SK-N-SH treated with all-trans-retinoic acid at 6 μM for 48 hours (cell line): ENCODE data around the gene FCRLB.

Experiments used
- ATAC-seq: fragments of 200-7000 bp; cut with Tn5 transposase; 3 replicates; pipeline ENCODE4 v1.9.1; 2020; ENCODE audit warnings: mild to moderate bottlenecking, moderate library complexity
- ARNTL ChIP-seq: fragments of 450-650 bp; formaldehyde crosslinking; IDR thresholded peaks from 2 replicates; pipeline ENCODE4 v1.5.0; 2020; ENCODE audit warnings: low read depth, mild to moderate bottlenecking, moderate library complexity, borderline replicate concordance
- BACH2 ChIP-seq: fragments of 250-450 bp; sonication (Bioruptor Pico); IDR thresholded peaks from 2 replicates; pipeline ENCODE4 v1.9.0; 2021; ENCODE audit warnings: mild to moderate bottlenecking, borderline replicate concordance
- CSDC2 ChIP-seq: fragments of 250-450 bp; sonication (Bioruptor Pico); IDR thresholded peaks from 2 replicates; pipeline ENCODE4 v1.5.0; 2020; ENCODE audit warnings: mild to moderate bottlenecking, moderate library complexity
- ESRRG ChIP-seq: fragments of 250-450 bp; sonication (Bioruptor Pico); IDR thresholded peaks from 2 replicates; pipeline ENCODE4 v1.6.1; 2021; ENCODE audit warnings: mild to moderate bottlenecking
- GLIS3 ChIP-seq: fragments of 250-450 bp; sonication (Bioruptor Pico); IDR thresholded peaks from 2 replicates; pipeline ENCODE4 v1.5.0; 2020; ENCODE audit warnings: mild to moderate bottlenecking, moderate library complexity
- ISL1 ChIP-seq: fragments of 250-450 bp; sonication (Bioruptor Pico); IDR thresholded peaks from 2 replicates; pipeline ENCODE4 v2.1.2; 2022; ENCODE audit warnings: mild to moderate bottlenecking, moderate library complexity
- OSR1 ChIP-seq: fragments of 250-450 bp; sonication (Bioruptor Pico); IDR thresholded peaks from 2 replicates; pipeline ENCODE4 v1.8.0; 2022; ENCODE audit warnings: moderate library complexity, mild to moderate bottlenecking, inconsistent platforms
- PATZ1 ChIP-seq: fragments of 250-450 bp; sonication (Bioruptor Pico); IDR thresholded peaks from 2 replicates; pipeline ENCODE4 v1.8.0; 2020; ENCODE audit warnings: mild to moderate bottlenecking, moderate library complexity, borderline replicate concordance
- POU6F1 ChIP-seq: fragments of 250-450 bp; sonication (Bioruptor Pico); IDR thresholded peaks from 2 replicates; pipeline ENCODE4 v1.8.0; 2021; ENCODE audit warnings: low read depth, mild to moderate bottlenecking, moderate library complexity, borderline replicate concordance
- PPARA ChIP-seq: fragments of 250-450 bp; sonication (Bioruptor Pico); IDR thresholded peaks from 2 replicates; pipeline ENCODE4 v1.5.0; 2020; ENCODE audit warnings: mild to moderate bottlenecking, borderline replicate concordance
- RARB ChIP-seq: fragments of 250-450 bp; sonication (Bioruptor Pico); IDR thresholded peaks from 2 replicates; pipeline ENCODE4 v1.8.0; 2021; ENCODE audit warnings: mild to moderate bottlenecking, moderate library complexity
- TCF4 ChIP-seq: fragments of 250-450 bp; sonication (Bioruptor Pico); IDR thresholded peaks from 2 replicates; pipeline ENCODE4 v1.8.0; 2021; ENCODE audit warnings: mild to moderate bottlenecking, moderate library complexity, borderline replicate concordance
- TOX ChIP-seq: fragments of 250-450 bp; sonication (Bioruptor Pico); IDR thresholded peaks from 2 replicates; pipeline ENCODE4 v1.8.0; 2021; ENCODE audit warnings: mild to moderate bottlenecking, moderate library complexity, borderline replicate concordance
- ZC3H10 ChIP-seq: fragments of 250-450 bp; sonication (Bioruptor Pico); IDR thresholded peaks from 2 replicates; pipeline ENCODE4 v1.5.1; 2021; ENCODE audit warnings: mild to moderate bottlenecking, moderate library complexity
- ZFP3 ChIP-seq: fragments of 250-450 bp; sonication (Bioruptor Pico); IDR thresholded peaks from 2 replicates; pipeline ENCODE4 v1.5.0; 2020; ENCODE audit warnings: mild to moderate bottlenecking, moderate library complexity
- ZFP30 ChIP-seq: fragments of 450-650 bp; formaldehyde crosslinking; IDR thresholded peaks from 2 replicates; pipeline ENCODE4 v1.5.0; 2022; ENCODE audit warnings: mild to moderate bottlenecking, moderate library complexity
- ZNF565 ChIP-seq: fragments of 450-650 bp; formaldehyde crosslinking; conservative IDR thresholded peaks from 2 replicates; pipeline ENCODE4 v1.5.0; 2020; ENCODE audit warnings: low read depth, mild to moderate bottlenecking, moderate library complexity
- ZNF70 ChIP-seq: fragments of 450-650 bp; formaldehyde crosslinking; IDR thresholded peaks from 2 replicates; pipeline ENCODE4 v1.5.0; 2020; ENCODE audit warnings: mild to moderate bottlenecking, moderate library complexity
- ZNF8 ChIP-seq: fragments of 450-650 bp; formaldehyde crosslinking; IDR thresholded peaks from 2 replicates; pipeline ENCODE4 v1.5.0; 2020; ENCODE audit warnings: mild to moderate bottlenecking, moderate library complexity
- TF ChIP-seq, protein P1 (sequence below): fragments of 250-450 bp; sonication (Bioruptor Pico); IDR thresholded peaks from 2 replicates; pipeline ENCODE4 v1.5.0; 2020; ENCODE audit warnings: mild to moderate bottlenecking, moderate library complexity

The FCRLB gene

DNA sequence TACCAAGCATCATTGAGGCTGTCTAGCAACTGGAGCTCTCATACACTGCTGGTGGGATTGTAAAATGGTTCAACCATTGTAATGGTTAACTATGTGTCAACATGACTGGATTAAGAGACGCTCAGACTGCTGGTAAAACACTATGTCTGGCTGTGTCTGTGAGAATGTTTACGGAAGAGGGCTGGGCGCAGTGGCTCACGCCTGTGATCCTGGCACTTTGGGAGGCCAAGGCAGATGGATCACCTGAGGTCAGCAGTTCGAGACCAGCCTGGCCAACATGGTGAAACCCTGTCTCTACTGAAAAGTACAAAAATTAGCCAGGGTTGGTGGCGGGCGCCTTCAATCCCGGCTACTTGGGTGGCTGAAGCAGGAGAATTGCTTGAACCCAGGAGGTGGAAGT, 19.1 kb upstream of the FCRLB start (continued):
- TF ChIP-seq POU6F1 (CRISPR knock-in tag) = no peak
- TF ChIP-seq ZNF8 (CRISPR knock-in tag) = no peak
- no peak for TF ChIP-seq RARB (CRISPR knock-in tag)
- no peak for TF ChIP-seq PPARA (CRISPR knock-in tag)
- no peak for TF ChIP-seq CSDC2 (CRISPR knock-in tag)
- no peak for TF ChIP-seq TCF4 (CRISPR knock-in tag)
- TF ChIP-seq OSR1 (CRISPR knock-in tag) = no peak
- TF ChIP-seq, all 23 proteins: peak for 0

DNA sequence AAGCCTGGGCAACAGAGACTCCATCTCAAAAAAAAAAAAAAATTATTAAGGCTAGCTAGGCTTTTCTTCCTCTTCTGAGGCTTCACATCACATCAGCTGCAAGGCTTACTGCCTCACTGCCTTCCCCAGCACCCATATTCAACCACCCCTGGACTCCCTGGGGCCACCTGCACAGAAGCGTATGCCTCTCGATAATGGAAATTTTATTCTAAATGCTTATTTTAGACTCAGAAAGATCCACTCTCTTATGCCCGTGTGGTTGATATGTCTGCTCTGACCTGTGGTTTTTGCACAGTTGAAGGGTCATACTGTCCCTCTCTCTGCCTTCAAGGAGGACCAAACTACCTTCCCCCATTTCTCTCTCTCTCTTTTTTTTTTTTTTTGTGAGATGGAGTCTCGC, 15.8 kb upstream of the FCRLB start:
- ATAC-seq = no peak
- TF ChIP-seq PATZ1 (no peak), ZFP3 (no peak), TOX (CRISPR knock-in tag) (no peak), BACH2 (CRISPR knock-in tag) (no peak), ESRRG (CRISPR knock-in tag) (no peak), ZFP30 (CRISPR knock-in tag) (no peak), ARNTL (CRISPR knock-in tag) (no peak), ZNF565 (CRISPR knock-in tag) (no peak), CSDC2 (CRISPR knock-in tag) (no peak), TCF4 (CRISPR knock-in tag) (no peak), ZNF70 (CRISPR knock-in tag) (no peak), PPARA (CRISPR knock-in tag) (no peak), ISL1 (CRISPR knock-in tag) (no peak)

DNA sequence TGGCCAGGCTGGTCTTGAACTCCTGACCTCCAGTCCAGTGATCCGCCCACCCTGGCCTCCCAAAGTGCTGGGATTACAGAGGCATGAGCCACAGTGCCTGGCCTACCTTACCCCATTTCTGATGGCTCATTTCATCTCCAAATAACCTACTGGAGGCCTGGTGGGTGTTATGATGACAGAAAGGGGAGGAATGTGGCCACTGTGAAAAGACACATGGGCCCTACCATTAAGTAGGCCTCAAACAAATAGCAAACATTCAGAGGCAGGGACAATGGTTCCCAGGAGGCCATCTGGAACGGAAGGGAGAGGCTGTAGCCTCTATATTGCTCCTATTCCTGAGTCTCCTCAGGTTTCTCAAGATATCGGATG, 15.2 kb upstream of the FCRLB start:
- no peak for TF ChIP-seq ZNF70 (CRISPR knock-in tag)
- no peak for TF ChIP-seq ZC3H10 (CRISPR knock-in tag)
- peak; percentile 65; the same call in 1 of the 2 replicates for TF ChIP-seq OSR1 (CRISPR knock-in tag)
- no peak for TF ChIP-seq TCF4 (CRISPR knock-in tag)
- TF ChIP-seq GLIS3 (CRISPR knock-in tag) = no peak
- no peak for TF ChIP-seq TOX (CRISPR knock-in tag)
- no peak for TF ChIP-seq ZNF8 (CRISPR knock-in tag)
- TF ChIP-seq, protein P1, sequence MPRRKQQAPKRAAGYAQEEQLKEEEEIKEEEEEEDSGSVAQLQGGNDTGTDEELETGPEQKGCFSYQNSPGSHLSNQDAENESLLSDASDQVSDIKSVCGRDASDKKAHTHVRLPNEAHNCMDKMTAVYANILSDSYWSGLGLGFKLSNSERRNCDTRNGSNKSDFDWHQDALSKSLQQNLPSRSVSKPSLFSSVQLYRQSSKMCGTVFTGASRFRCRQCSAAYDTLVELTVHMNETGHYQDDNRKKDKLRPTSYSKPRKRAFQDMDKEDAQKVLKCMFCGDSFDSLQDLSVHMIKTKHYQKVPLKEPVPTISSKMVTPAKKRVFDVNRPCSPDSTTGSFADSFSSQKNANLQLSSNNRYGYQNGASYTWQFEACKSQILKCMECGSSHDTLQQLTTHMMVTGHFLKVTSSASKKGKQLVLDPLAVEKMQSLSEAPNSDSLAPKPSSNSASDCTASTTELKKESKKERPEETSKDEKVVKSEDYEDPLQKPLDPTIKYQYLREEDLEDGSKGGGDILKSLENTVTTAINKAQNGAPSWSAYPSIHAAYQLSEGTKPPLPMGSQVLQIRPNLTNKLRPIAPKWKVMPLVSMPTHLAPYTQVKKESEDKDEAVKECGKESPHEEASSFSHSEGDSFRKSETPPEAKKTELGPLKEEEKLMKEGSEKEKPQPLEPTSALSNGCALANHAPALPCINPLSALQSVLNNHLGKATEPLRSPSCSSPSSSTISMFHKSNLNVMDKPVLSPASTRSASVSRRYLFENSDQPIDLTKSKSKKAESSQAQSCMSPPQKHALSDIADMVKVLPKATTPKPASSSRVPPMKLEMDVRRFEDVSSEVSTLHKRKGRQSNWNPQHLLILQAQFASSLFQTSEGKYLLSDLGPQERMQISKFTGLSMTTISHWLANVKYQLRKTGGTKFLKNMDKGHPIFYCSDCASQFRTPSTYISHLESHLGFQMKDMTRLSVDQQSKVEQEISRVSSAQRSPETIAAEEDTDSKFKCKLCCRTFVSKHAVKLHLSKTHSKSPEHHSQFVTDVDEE (CRISPR knock-in tag) = no peak
- ATAC-seq = peak; percentile 53

DNA sequence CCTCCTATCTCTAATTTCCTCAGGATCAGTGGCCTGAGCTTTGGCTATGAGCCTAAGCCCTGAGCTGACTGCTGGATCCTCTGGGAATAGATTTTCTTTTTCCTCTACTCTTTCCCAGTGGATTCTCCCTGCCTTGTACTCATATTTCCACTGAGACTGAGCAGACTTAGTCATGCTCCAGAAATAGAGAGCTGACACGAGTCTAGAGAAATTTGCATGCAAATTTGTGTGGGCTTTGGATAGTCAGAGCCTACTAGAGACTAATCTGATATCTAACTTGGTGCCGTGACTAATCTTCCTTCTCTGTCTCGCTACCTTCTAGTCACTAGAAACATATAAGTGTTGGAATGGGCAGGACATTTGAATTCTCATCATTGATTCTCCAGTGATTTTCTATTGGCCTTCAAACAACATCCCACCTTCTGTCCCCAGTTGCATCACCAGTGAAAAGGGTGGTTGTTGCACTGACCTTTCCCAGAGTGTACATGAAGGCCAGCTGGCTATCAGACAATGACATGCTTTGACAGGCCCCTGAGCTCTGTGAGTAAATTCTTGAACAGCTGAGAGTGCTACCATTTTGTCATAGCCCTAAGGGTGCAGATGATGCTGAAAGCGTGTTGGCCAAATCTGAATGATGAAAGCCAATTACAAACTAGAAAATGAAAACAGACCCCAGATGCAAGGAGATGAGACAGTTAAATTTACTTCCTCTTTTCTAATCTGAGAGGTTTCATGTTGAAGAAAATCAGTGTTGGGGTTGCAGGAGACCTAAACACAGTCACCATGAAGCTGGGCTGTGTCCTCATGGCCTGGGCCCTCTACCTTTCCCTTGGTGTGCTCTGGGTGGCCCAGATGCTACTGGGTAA, 14.6 kb upstream of the FCRLB start, which contains the start of gene FCRLA:
Gene FCRLA (plus strand): TSS at position 748 of the 866 bp plus-strand sequence. CDS start 36 bp downstream, at position 784.
- ATAC-seq = peak; percentile 98

More for the DNA sequence above, 14.6 kb upstream of the FCRLB start, which contains the start of gene FCRLA:
- TF ChIP-seq ARNTL (CRISPR knock-in tag) (no peak), TOX (CRISPR knock-in tag) (0 out of 2 replicates have a peak, but pooled peaks have one; percentile 12)
- TF ChIP-seq, all 23 proteins: peak for 1
